Stimulated activated CD8-positive, alpha-beta memory T cell treated with anti-CD3 and anti-CD28 coated beads, Interleukin-12 subunit alpha, Interleukin-12 subunit beta, amount 100 ng/mL, for 24 hours (primary cell): ENCODE data around the gene HABP2.

Experiments used
- DNase-seq: peaks from one replicate; pipeline ENCODE4 v3.0.0-alpha.2; 2020; ENCODE audit errors: extremely low read depth

HABP2 gene

GRCh38 chr10:113552701-113553100, at the start of gene HABP2:
Gene HABP2, plus strand, starts transcription at chr10:113553053. Its CDS starts 69 bp downstream, at chr10:113553122.
- no peak for DNase-seq

DNA sequence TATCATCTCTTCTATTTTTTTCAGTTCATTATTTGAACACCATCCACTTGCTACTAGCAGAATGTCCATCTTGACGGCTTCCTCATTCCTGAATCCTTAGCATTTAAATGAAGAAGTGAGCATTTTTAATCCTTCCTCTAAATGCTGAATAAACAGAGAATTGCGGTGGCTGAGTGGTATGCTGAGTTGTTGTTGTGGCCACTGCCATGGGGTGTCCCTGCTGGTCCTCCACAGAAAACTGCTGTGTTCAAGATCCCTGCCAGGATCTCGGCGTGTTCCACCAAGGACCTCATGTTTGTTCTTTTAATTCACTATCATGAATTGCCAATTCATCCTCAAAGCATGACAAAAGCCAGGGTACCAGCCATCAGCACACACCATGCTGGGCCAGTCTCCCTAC, 48.9 kb upstream of the HABP2 start:
- no peak for DNase-seq

DNA sequence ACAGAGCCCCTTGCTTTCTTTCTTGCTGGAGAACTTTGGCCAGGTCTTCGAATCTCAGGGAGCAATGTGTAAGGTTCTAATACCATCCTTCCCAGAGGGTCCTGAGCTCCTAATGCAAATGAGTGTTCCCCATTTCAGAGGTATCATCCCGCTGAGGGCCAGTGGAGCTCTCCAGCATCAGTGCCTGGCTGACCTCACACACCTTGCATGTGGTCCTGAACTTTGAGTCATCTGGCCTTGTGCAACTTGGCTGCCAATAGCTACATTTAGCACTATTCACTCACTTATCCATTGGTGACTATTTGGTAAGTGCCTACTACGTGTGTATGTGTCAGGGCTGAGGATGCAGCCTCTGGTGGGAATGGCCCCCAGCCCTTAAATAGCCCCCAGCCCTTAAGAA, 48.4 kb upstream of the HABP2 start:
- no peak for DNase-seq

- no peak for DNase-seq
These were observed 46.4 kb upstream of the HABP2 start for GRCh38 chr10:113506476-113506875.

DNA sequence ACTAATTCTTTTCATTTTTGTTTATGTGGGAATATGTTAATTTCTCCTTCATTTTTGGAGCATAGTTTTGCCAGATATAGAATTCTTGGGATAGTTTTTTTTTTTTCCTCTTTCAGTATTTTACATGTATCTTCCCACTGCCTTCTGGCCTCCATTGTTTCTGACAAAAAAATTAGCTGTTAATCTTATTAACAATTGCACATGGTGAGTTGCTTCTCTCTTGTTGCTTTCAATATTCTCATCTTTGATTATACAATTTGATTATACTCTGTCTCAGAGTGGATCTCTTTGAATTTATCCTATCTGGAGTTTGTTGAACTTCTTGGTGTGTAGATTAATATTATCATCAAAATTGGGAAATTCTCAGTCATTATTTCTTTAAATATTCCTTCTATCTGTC, 41.4 kb upstream of the HABP2 start:
- no peak for DNase-seq

GRCh38 chr10:113515161-113515560, 37.7 kb upstream of the HABP2 start:
- no peak for DNase-seq

DNA sequence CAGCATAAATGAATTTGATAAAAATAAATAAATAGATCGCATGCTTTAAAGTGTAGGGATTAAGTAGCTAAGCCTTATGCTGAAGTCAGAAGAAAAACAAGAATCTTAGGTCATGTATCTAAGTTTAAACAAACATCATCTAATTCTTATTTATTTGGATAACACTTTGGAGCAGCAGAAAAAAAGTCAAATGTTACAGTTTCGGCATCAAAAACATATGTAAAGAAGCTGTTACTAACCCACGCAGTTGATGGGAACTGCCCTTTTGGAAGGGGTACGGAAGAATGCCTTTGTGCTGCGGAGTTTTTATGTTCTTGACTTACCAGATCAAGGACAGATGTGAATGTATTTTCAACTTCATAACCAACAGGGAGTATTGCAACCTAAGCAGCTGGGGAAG, 37.3 kb upstream of the HABP2 start:
- DNase-seq: no peak

DNA sequence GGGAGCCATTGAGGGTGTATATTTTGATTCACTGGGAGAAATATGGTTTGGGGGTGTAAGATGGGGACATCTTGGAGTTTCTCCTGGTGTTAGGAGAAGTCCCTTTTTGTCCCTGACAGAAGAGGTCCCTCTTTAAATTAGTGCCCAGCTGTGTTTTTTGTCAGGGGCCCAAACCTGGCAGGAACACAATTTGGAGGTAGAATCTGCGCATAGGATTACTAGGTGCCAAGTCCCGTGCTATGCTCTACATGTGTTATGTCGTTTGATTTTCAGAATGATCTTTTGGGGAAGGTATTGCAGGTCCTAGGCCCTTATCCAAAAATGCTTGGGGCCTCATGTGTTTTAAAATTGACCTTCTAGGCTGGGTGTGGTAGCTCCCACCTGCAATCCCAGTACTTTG, 36.8 kb upstream of the HABP2 start:
- no peak for DNase-seq

GRCh38 chr10:113517165-113517900, 35.5 kb upstream of the HABP2 start:
- DNase-seq: no peak

DNA sequence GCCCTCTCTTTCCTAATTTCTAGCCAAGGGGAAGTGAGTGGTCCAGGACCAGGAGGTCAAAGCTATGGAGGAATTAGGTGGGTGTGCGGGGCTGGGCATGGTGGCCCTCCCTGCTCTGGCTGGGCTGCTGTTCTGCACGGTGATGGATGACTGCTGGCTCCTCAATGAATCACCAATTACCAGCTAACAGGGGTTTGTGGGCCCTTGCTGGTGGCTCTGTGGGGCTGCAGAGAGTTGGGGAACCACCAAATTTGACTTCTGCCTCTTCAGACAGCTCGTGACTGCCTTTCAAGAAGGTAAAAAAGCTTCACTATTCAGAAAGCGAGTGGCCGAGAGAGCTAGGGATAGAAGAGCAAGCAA, 35.0 kb upstream of the HABP2 start:
- no peak for DNase-seq

DNA sequence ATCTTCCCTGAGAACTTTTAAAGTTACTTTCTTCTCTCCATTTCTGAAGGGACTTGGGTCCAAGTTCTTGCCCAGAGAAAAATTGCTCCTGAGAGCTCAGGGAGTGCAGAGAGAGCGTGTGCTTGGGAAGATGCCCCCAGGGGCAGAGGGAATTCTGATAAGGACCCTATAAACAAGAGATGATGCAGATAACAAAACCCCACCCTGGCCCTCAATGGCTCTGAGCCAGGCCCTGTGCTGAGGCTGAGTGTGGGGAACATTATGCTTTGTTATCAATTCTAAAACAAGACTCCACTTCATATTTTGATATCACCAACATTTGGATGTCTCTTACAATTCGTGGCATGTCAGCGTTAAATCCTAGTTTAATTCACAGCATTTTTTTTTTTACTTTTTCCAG, 34.4 kb upstream of the HABP2 start:
- DNase-seq: no peak

DNA sequence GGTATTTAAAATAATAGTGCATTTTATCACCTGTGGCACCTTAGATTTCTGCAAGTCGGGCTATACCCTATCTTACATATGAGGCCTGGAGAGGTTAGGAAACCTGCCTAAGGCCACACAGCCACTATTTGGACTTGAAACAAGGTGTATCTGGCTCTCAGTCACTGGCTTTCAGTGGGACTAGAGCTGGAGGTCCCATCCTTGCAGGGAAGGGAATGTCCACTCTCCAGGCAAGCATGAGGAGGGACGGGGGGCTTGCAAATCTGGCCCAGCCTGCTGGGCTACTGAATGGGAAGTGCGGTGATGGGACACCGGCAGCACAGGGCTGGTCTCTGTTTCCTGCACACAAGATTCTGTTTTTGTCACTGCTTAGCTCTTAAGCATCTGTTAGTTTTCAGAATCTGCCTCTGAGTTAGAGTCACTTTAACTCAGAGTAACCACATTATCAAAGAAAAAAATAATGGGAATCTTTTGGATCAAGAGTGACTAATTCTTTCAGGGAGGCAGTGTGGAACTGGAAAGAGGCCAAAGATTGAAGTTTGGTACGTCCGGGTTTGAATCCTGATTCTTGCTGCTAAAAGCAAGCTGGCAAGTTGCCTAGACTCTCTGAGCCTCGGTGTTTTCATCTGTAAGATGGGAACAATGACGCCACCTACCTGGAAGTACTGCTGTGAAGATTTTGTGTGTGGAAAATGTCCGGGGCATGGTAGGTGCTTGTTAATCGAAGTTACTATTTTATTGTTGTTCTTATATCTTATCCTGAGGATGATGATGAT, 33.8 kb upstream of the HABP2 start:
- no peak for DNase-seq

DNA sequence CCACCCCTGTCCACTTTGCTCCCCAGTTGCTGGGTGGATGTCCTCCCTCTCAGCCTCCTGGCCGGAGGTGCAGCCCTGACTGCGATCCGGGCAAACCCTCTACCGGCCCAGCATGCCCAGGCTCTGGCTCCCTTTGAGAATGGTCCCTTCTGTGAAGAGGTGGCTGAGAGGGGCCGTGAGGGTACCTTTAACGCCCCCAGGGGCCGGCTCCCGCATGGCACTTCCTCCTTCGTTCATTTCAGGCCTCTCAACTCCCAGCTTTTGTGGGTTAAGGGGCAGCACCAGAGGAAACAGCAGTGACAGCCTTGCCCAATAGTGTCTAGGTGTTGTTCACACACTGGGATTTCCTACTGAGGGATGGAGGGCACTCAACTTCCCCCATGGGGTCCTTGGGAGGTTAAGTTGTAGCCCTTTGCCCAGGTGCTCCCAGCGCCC, 33.2 kb upstream of the HABP2 start:
- DNase-seq: no peak

DNA sequence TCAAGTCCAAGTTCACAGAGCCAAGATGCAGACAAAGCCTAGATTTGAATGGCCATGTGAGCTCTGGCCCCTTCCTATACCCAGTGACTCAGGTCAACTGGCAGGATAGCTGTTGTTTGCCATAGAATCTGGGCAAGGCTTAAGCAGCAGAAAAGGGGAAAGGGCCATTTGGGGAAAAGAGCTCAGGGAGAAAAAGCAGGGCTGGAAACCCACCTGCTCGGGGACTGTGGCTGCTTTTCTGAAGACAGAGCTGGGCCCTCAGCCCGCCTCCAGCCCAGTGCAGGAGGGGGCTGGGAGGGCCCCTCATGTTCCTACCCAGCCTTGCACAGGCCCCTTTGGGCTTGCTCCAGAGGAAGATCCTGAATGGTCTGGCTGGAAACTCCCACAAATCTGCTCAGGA, 32.6 kb upstream of the HABP2 start:
- DNase-seq: no peak

- DNase-seq: no peak
These were observed 32.0 kb upstream of the HABP2 start for GRCh38 chr10:113520690-113521474.

GRCh38 chr10:113521475-113521795, 31.4 kb upstream of the HABP2 start:
- DNase-seq: no peak

DNA sequence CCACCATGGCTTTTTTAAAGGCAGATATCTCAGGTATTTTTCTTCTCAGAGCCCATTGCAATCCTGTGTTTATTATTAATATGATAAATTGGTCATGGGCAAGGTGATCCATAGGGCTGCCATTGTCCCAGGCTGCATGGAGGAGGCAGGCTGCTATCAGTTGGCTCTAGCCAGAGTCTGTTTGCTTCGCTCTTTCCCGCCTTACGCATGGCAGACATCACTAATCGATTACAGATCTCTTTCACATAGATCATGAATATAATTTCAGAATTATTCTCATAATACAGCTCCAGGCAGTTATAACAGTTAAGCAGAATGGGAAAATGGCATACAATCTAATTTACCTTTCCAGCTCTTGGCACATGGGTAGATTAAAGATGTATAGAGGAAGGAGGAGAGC, 30.4 kb upstream of the HABP2 start:
- DNase-seq: no peak

DNA sequence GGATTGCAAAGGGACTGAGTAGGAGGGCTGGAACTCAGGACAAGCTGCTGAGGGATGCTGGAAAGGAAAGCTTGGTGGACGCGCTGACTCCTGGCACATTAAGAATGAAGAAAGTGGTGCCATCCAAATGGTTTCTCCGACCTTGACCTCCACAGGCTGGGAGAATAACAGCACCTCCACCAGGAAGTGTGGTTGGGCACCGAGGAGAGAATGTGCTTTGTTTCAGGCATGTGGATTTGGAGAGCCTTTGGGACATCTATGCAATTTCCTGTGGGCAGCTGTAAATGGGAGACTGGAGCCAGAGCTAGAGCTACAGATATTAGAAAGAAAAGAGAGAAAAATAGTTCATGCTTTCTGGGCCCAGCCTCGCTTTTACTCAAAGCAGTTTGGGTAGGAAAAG, 29.8 kb upstream of the HABP2 start:
- DNase-seq: no peak

- DNase-seq: no peak
These were observed 29.2 kb upstream of the HABP2 start for GRCh38 chr10:113523628-113524027.

DNA sequence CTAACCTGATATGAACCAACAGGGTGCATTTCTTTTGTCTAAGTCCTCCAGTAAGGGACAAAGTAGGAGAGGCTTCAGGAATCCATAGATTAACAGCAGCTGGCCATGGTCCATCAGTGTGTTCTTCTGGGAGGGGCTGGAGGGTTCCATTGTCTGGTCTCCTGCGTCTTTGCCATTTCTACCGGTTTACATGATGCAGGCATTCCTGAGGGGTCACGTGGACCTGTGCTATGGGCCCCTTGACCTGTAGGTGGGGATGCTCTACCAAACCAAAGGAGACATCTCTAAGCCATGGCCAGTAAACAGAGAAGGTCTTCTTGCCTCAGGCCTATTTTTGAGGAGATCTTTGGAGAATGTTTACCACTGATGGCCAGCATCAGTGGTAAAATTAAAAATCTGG, 28.7 kb upstream of the HABP2 start:
- DNase-seq: no peak

GRCh38 chr10:113524539-113525490, 28.0 kb upstream of the HABP2 start:
- DNase-seq: no peak

DNA sequence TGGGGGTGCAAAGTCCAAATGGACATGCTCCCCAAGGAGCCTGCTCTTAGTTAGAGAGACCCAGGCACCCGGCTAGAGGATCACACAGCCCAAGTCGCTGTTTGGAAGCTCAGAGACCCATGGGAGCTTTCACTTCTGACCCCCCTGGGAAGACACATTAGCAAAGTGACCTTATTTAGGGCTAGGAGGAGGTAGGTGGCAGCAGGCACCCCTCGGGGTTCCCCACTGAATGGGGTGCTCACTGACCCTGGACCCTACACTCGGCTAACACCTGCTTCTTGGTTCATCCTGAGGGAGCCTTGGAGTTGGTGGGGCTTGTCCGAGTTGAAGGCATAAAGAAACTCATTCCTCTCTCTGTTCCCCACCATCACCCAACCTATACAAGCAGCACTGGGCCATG, 27.1 kb upstream of the HABP2 start:
- no peak for DNase-seq
